Smooth muscle cell (in vitro differentiated cells): ENCODE measurements around the gene PANX2. TPM values are rescaled to one million over a fixed set of nuclear protein-coding genes. Genes with fewer than 3 reads are reported as not detected.

Experiments
- DNase-seq: peaks from one replicate; lab custom pipeline; 2025; ENCODE audit not compliant: unreplicated experiment; lab: John Stamatoyannopoulos, UW
- H2AFZ ChIP-seq: fragments of 200-600 bp; sonication (generic); 2 replicates; pipeline ENCODE4 v1.6.0; 2016; ENCODE audit warnings: antibody characterized with exemption, low read depth, mild to moderate bottlenecking
- H3F3A ChIP-seq: fragments of 200-600 bp; sonication (generic); 2 replicates; pipeline ENCODE4 v1.6.0; 2017; ENCODE audit warnings: antibody characterized with exemption, low read depth
- H3K27ac ChIP-seq: fragments of 200-600 bp; sonication (generic); 2 replicates; pipeline ENCODE4 v1.5.1; 2016; ENCODE audit warnings: low read depth, mild to moderate bottlenecking
- H3K27me3 ChIP-seq: fragments of 200-600 bp; sonication (generic); 2 replicates; pipeline ENCODE4 v1.6.1; 2016; ENCODE audit warnings: low read depth, mild to moderate bottlenecking
- H3K36me3 ChIP-seq: fragments of 200-600 bp; sonication (generic); 2 replicates; pipeline ENCODE4 v1.5.1; 2016; ENCODE audit warnings: low read depth
- H3K4me1 ChIP-seq: fragments of 200-600 bp; sonication (generic); 2 replicates; pipeline ENCODE4 v1.5.1; 2016; ENCODE audit warnings: low read depth
- H3K4me2 ChIP-seq: fragments of 200-600 bp; sonication (generic); 2 replicates; pipeline ENCODE4 v1.6.0; 2016; ENCODE audit warnings: mild to moderate bottlenecking
- H3K4me3 ChIP-seq: fragments of 200-600 bp; sonication (generic); 2 replicates; pipeline ENCODE4 v1.5.1; 2016; ENCODE audit warnings: mild to moderate bottlenecking
- H3K79me2 ChIP-seq: fragments of 200-600 bp; sonication (generic); 2 replicates; pipeline ENCODE4 v1.6.0; 2016; ENCODE audit warnings: low read depth, mild to moderate bottlenecking
- H3K9ac ChIP-seq: fragments of 200-600 bp; sonication (generic); 2 replicates; pipeline ENCODE4 v1.6.0; 2016; ENCODE audit warnings: low read depth
- H3K9me3 ChIP-seq: fragments of 200-600 bp; sonication (generic); replicated peaks from 2 replicates; pipeline ENCODE4 v1.5.1; 2016; ENCODE audit warnings: low read depth
- H4K20me1 ChIP-seq: fragments of 200-600 bp; sonication (generic); 2 replicates; pipeline ENCODE4 v1.6.0; 2016; ENCODE audit warnings: low read depth
- CTCF ChIP-seq: fragments of 200-600 bp; sonication (generic); IDR thresholded peaks from 2 replicates; pipeline ENCODE4 v1.5.1; 2017; ENCODE audit warnings: borderline replicate concordance, mild to moderate bottlenecking, antibody characterized with exemption; ENCODE audit not compliant: insufficient read depth, poor library complexity, severe bottlenecking
- WGBS: methylation state at CpG from one replicate; pipeline ENCODE4 v1.1.7; 2016; ENCODE audit warnings: low lambda C conversion rate; 5-methylcytosine and 5-hydroxymethylcytosine counted together
- polyA plus RNA-seq: library from polyadenylated mRNA; unstranded; fragments of >200 nt; fragmentation: Nextera tagmentation; extraction: Ambion mirVana; gene quantifications from 2 replicates; pipeline ENCODE4 v1.2.1, GENCODE V29; 2016
- total RNA-seq: library from RNA; depleted of rRNA; stranded (reverse); fragments of >200 nt; gene quantifications from 2 replicates; pipeline ENCODE4 v1.2.3, GENCODE V29; 2014

PANX2 gene
- total and polyA plus RNA-seq, 2 experiments from 2014 or later, result 2.9 to 5.1 TPM

GRCh38 chr22:50224071-50224470 lies 53.5 kb downstream of the PANX2 start:
- DNase-seq, result no peak
- Histone ChIP-seq H3K4me1 (no peaks in the 10 kb centered on the region), H3K4me3 (no peak overlapping the region), H3K9me3 (no peaks in the 10 kb centered on the region), H3K4me2 (no peak overlapping the region), H3K79me2 (no peaks in the 10 kb centered on the region), H3K9ac (no peak overlapping the region), H3K27ac (no peak overlapping the region), H3K36me3 (no peaks in the 10 kb centered on the region), H4K20me1 (peaks cover 5% of the 10 kb centered on the region), H2AFZ (no peak overlapping the region), H3K27me3 (no peaks in the 10 kb centered on the region), H3F3A (no peaks in the 10 kb centered on the region)
- TF ChIP-seq CTCF, result no peak
- 96% methylated on average over 16 of the region's 16 CpGs for WGBS

- no peaks in the 10 kb centered on the region for H3K27me3 ChIP-seq
- no peak overlapping the region for H3K4me3 ChIP-seq
- WGBS, result 96% methylated on average over 24 of the region's 24 CpGs
- H3K9me3 ChIP-seq, result no peaks in the 10 kb centered on the region
- no peak overlapping the region for H3K4me2 ChIP-seq
- H3K9ac ChIP-seq, result no peak overlapping the region
- no peak for DNase-seq
- TF ChIP-seq CTCF, result no peak
- H3K4me1 ChIP-seq, result no peaks in the 10 kb centered on the region
- H2AFZ ChIP-seq, result no peak overlapping the region
- no peak overlapping the region for H3K27ac ChIP-seq
- no peaks in the 10 kb centered on the region for H3F3A ChIP-seq
- no peaks in the 10 kb centered on the region for H3K79me2 ChIP-seq
- no peaks in the 10 kb centered on the region for H4K20me1 ChIP-seq
- no peaks in the 10 kb centered on the region for H3K36me3 ChIP-seq
Observed at GRCh38 chr22:50225200-50225969, 54.9 kb downstream of the PANX2 start.

GRCh38 chr22:50226063-50226874 lies 55.7 kb downstream of the PANX2 start:
- Histone ChIP-seq H3K4me1 (no peaks in the 10 kb centered on the region), H3F3A (no peaks in the 10 kb centered on the region), H3K27ac (no peak overlapping the region), H4K20me1 (no peaks in the 10 kb centered on the region), H3K79me2 (no peaks in the 10 kb centered on the region), H2AFZ (no peak overlapping the region), H3K4me2 (no peak overlapping the region), H3K9ac (no peak overlapping the region), H3K27me3 (no peaks in the 10 kb centered on the region), H3K9me3 (no peaks in the 10 kb centered on the region), H3K4me3 (no peak overlapping the region), H3K36me3 (no peaks in the 10 kb centered on the region)
- no peak for TF ChIP-seq CTCF
- DNase-seq, result no peak
- WGBS, result 96% methylated on average over 25 of the region's 31 CpGs
